WI38 (cell line): ENCODE measurements around the gene SMIM9.
"Not testable (repeated sequence)": the region's sequence is repeated elsewhere in the genome, so short reads cannot be mapped to it uniquely, and the experiment has no call there.

Experiments used
- H3K4me3 ChIP-seq: 2 replicates; pipeline ENCODE4 v1.5.1; 2011; ENCODE audit warnings: low read depth, mild to moderate bottlenecking, control low read depth, low read length
- TF ChIP-seq, protein P1 (sequence below): IDR thresholded peaks from 2 replicates; pipeline ENCODE4 v1.5.1; 2012; ENCODE audit warnings: low read depth, mild to moderate bottlenecking, control low read depth, low read length

The SMIM9 gene

GRCh38 chrX:154834562-154834961, at the start of gene SMIM9:
Gene SMIM9, minus strand, starts transcription at chrX:154834662. Its CDS starts 3,806 bp downstream, at chrX:154830856.
- no peak within 1 kb of the TSS for H3K4me3 ChIP-seq
- TF ChIP-seq, protein P1, sequence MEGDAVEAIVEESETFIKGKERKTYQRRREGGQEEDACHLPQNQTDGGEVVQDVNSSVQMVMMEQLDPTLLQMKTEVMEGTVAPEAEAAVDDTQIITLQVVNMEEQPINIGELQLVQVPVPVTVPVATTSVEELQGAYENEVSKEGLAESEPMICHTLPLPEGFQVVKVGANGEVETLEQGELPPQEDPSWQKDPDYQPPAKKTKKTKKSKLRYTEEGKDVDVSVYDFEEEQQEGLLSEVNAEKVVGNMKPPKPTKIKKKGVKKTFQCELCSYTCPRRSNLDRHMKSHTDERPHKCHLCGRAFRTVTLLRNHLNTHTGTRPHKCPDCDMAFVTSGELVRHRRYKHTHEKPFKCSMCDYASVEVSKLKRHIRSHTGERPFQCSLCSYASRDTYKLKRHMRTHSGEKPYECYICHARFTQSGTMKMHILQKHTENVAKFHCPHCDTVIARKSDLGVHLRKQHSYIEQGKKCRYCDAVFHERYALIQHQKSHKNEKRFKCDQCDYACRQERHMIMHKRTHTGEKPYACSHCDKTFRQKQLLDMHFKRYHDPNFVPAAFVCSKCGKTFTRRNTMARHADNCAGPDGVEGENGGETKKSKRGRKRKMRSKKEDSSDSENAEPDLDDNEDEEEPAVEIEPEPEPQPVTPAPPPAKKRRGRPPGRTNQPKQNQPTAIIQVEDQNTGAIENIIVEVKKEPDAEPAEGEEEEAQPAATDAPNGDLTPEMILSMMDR, result no peak

GRCh38 chrX:154884069-154884468, 49.6 kb upstream of the SMIM9 start:
- H3K4me3 ChIP-seq, result not testable (repeated sequence)

DNA sequence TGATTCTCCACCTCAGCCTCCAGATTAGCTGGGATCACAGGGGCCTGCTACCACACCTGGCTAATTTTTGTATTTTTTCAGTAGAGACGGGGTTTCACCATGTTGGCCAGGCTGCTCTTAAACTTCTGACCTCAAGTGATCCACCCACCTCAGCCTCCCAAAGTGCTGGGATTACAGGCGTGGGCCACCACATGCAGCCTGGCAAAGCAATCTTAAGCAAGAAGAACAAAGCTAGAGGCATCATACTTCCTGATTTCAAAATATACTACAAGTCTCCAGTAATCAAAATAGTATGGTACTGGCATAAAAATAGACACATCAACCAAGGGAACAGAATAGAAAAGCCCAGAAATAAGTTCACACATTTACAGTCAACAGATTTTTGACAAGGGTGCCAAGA, 38.9 kb upstream of the SMIM9 start:
- no peak overlapping the region for H3K4me3 ChIP-seq
- TF ChIP-seq, protein P1, result no peak

GRCh38 chrX:154868522-154868921, 34.1 kb upstream of the SMIM9 start:
- not testable (repeated sequence) for H3K4me3 ChIP-seq

DNA sequence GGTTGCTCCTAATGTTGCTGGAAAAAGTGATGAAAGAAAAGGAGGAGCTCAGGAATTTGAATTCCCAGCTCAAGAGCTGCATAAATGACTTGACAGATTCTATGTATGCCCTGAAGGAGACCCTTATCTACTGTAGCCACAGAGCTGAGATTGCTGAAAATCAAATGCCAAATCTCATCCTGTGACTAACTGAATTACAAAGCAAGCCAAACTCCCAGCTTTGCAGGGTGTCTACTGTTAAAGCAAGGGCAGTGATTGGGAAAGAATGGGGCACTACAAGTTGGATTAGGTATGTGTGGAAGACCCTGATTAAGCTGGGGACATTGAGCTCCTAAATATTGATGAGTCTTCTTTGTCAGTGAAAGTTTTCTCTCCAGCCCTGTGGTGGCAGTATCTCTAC, 20.8 kb upstream of the SMIM9 start:
- TF ChIP-seq, protein P1, result no peak

GRCh38 chrX:154850957-154851611, 16.6 kb upstream of the SMIM9 start:
- no peak overlapping the region for H3K4me3 ChIP-seq
- TF ChIP-seq, protein P1, result no peak

More for the DNA sequence above, 20.8 kb upstream of the SMIM9 start:
- no peak overlapping the region for H3K4me3 ChIP-seq

DNA sequence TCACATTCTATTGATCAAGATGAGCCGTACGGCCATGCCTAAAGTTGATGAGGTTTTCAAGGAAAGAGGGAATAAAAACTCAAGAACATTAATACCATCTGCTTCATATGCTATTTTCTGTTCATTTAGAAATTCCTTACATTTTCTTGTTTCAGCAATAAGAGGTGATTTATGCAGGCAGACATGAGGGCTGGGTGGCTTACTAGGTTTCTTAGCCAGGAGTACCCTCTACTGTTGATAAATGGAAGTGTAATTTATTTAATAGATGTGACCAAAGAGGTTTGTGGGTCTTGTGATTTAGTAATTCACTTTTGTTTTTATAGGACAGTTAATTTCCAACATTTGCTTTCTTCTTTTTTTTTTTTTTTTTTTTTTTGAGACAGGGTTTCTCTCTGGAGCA, 6.4 kb upstream of the SMIM9 start:
- TF ChIP-seq, protein P1, result no peak
- H3K4me3 ChIP-seq, result no peak overlapping the region

DNA sequence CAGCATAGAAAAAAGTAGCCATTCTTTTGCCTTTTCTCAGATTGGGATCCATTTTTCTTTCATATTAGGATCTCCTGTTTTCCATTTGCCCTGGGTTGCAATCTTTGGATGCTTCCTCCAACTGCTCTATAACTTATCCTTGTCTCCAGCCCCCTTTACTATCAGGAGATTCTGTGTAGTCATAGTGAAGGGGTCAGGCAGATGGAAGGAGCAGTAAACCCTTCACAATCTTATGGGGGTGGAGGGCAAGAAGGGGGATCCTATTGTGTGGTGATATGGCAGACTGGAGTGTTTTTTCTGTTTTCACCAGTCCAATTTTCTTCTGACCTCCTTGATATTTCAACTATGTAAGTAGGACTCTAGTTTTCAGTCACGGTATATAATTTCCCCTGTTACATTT, 1.7 kb upstream of the SMIM9 start:
- no peak overlapping the region for H3K4me3 ChIP-seq
- TF ChIP-seq, protein P1, result no peak
